K562 (cell line): Measurements from ENCODE around the gene CLDN5.

Source experiments
- ATF7 ChIP-seq: fragments of 450-650 bp; IDR thresholded peaks from 2 replicates; pipeline ENCODE4 v1.7.1; 2014; ENCODE audit warnings: mild to moderate bottlenecking, moderate library complexity
- FOXM1 ChIP-seq, 2 experiments: fragments of 450-650 bp in 1 of 2; sonication (generic) in 1 of 2; formaldehyde crosslinking in 1 of 2; IDR thresholded peaks; 2 replicates each; pipeline versions ENCODE4 v1.6.1 to v1.9.0; 2017 to 2022; ENCODE audit warnings: low read depth in 2 of 2, mild to moderate bottlenecking in 2 of 2, missing genetic modification reagents in 1 of 2, moderate library complexity in 1 of 2
- HMGN3 ChIP-seq: IDR thresholded peaks from 2 replicates; pipeline ENCODE4 v1.6.1; 2011; ENCODE audit warnings: borderline replicate concordance, low read depth, mild to moderate bottlenecking, mixed read lengths, low read length; ENCODE audit not compliant: insufficient read length; ENCODE audit errors: extremely low read depth
- NUFIP1 ChIP-seq: fragments of 450-650 bp; IDR thresholded peaks from 2 replicates; pipeline ENCODE4 v1.6.1; 2018; ENCODE audit not compliant: partially characterized antibody
- SP1 ChIP-seq: sonication (generic); formaldehyde crosslinking; IDR thresholded peaks from 2 replicates; pipeline ENCODE4 v1.8.1; 2022; ENCODE audit warnings: mild to moderate bottlenecking, missing genetic modification reagents
- YY1 ChIP-seq, 3 experiments: IDR thresholded peaks; 2 replicates each; pipeline ENCODE4 v1.6.1; 2011; ENCODE audit warnings: low read length in 2 of 3, mild to moderate bottlenecking in 2 of 3, moderate library complexity in 2 of 3, borderline replicate concordance in 1 of 3, control low read depth in 1 of 3, low read depth in 1 of 3; ENCODE audit not compliant: insufficient read depth in 3 of 3, insufficient replicate concordance in 2 of 3, control insufficient read depth in 1 of 3, insufficient read length in 1 of 3; ENCODE audit errors: extremely low read depth in 1 of 3

DNA sequence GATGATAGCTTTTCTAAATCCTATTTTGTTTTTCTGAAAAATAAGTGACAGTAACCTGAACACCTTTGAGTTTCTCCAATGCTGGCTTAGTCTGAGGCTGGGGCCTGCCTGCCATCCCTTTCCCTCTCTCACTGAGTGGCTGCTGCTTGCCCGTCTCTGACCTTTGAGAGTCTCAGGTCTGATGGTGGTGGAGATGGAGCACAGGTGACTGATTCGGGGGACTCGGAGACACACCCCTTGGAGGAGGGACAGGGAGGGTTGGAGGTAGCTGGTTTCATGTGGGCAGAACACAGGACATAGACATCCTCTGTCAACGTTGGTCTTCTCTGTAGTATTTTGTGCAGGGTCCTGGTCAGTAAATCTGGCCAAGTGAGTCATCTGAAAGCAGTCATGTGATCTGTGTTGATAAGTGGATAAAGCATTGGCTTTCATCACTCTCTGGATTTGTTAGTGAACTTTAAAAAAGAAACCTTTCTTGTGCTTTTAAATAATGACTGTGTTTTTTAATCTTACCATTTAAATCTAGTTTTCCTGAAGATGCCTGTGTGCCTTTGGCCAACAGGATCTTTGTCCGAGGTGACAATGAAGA lies 47.1 kb upstream of the CLDN5 start:
- TF ChIP-seq SP1 (CRISPR knock-in tag) (no peak), ATF7 (no peak), HMGN3 (no peak), FOXM1 (IDR thresholded peaks at IDR 0.05; ENCODE audit: low read depth) (no peak), FOXM1 (CRISPR knock-in tag; IDR thresholded peaks at IDR 0.05; ENCODE audit: low read depth) (no peak), YY1 (IDR thresholded peaks at IDR 0.05; ENCODE audit: borderline replicate concordance in 1 of 3, control insufficient read depth in 1 of 3, extremely low read depth in 1 of 3, insufficient read depth in 3 of 3, insufficient read length in 1 of 3, insufficient replicate concordance in 2 of 3, low read depth in 1 of 3, low read length in 2 of 3) (no peak), NUFIP1 (no peak)
